AG10803 (cell line): ENCODE data around the gene PRAMEF33.
"Not testable (repeated sequence)": the region's sequence is repeated elsewhere in the genome, so short reads cannot be mapped to it uniquely, and the experiment has no call there.

Source experiments
- DNase-seq: peaks from one replicate; pipeline ENCODE4 v3.0.0; 2010; ENCODE audit warnings: low read depth
- H3K4me3 ChIP-seq: 2 replicates; pipeline ENCODE4 v1.5.1; 2011; ENCODE audit warnings: mild to moderate bottlenecking, low read length, control low read depth
- TF ChIP-seq, protein P1 (sequence below): conservative IDR thresholded peaks from 2 replicates; pipeline ENCODE4 v1.5.1; 2011; ENCODE audit warnings: mild to moderate bottlenecking, low read length, control low read depth, inconsistent platforms

PRAMEF33 gene, protein sequence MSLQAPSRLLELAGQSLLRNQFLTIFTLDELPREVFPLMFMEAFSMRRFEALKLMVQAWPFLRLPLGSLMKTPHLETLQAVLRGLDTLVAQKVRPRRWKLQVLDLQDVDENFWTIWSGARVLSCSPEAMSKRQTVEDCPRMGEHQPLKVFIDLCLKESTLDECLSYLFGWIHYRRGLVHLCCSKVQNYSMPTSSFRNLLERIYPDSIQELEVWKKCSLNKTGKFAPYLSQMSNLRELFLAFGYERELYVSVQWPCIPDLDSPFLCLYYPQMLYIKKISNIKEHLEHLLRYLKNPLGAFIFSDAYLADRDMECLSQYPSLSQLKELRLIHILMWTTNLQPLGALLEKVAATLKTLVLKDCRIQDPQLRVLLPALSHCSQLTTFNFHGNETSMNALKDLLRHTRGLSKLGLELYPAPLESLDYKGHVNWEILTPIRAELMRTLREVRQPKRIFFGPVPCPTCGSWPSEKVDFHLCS

DNA sequence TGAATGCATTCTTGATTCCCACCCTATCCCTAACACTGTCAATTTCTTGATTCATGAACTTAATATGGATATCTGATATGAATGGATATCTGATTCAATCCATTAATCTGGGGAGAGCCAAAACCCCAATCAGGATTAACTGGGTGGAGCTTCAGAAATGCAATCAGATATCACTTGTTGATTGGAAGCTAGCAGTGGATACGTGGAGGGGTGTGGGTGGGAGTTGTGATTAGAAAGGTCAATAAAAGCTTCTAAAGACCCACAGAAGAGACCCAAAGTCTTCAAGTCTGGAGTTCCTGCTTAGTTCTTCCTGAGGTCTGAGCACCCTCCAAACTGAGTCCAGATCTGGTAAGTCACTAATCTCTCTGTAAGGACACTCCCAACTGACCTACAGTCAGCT is at the start of gene PRAMEF33:
Gene PRAMEF33 (plus strand): TSS at position 301 of the 400 bp plus-strand sequence. CDS start 2,416 bp downstream, outside the sequence.
- DNase-seq, H3K4me3 ChIP-seq: not testable (repeated sequence)

DNA sequence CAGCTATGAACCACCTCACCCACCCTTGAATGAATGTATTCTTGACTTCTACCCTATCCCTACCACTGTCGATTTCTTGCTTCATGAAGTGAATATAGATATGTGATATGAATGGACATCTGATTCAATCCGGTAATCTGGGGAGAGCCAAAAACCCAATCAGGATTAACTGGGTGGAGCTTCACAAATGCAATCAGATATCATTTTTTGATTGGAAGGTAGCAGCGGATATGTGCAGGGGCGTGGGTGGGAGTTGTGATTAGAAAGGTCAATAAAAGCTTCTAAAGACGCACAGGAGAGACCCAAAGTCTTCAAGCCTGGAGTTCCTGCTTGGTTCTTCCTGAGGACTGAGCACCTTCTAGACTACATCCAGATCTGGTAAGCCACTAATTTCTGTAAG is 49.4 kb upstream of the PRAMEF33 start, which contains the start of gene PRAMEF5:
Gene PRAMEF5 (plus strand): TSS at position 301 of the 400 bp plus-strand sequence. CDS start 5,071 bp downstream, outside the sequence.
- not testable (repeated sequence) for H3K4me3 ChIP-seq, DNase-seq

DNA sequence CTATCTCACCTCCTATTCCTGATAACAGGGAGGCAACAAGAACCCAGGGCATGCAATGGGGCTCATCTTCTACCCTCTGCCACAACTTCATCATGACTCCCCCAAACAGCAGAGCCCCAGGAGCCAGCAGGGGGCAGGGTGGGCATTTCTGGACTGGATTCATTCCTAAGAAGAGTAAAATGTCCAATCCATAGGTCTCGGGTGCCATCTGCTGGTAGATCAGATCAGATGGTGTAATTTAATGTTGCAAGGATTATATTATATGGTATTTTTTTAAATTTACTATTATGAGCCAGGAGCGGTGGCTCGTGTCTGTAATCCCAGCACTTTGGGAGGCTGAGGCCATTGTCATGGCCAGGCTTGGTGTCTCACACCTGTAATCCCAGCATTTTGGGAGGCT is 38.2 kb upstream of the PRAMEF33 start:
- not testable (repeated sequence) for DNase-seq

DNA sequence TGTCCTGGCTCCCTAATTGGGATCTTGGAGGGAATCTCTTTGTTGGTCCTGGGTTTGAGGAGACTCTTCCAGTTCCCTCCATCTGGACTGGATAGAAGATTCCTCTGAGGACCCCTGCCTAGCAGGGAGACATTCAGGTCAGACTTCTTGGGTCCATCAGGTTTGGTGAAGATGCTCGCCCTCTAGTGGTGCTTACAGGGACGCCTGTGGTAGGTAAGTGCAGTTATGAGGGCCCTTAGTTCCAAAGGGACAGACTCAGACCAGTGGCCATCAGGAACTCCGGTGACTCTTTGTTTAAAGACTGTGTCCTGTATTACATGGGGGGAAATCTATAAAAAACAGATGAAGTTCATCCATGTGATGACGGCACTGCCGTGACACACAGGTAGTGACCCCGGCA is 26.3 kb upstream of the PRAMEF33 start:
- TF ChIP-seq, protein P1, sequence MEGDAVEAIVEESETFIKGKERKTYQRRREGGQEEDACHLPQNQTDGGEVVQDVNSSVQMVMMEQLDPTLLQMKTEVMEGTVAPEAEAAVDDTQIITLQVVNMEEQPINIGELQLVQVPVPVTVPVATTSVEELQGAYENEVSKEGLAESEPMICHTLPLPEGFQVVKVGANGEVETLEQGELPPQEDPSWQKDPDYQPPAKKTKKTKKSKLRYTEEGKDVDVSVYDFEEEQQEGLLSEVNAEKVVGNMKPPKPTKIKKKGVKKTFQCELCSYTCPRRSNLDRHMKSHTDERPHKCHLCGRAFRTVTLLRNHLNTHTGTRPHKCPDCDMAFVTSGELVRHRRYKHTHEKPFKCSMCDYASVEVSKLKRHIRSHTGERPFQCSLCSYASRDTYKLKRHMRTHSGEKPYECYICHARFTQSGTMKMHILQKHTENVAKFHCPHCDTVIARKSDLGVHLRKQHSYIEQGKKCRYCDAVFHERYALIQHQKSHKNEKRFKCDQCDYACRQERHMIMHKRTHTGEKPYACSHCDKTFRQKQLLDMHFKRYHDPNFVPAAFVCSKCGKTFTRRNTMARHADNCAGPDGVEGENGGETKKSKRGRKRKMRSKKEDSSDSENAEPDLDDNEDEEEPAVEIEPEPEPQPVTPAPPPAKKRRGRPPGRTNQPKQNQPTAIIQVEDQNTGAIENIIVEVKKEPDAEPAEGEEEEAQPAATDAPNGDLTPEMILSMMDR, result 0 out of 2 replicates have a peak, but pooled peaks have one; percentile 0

More for the DNA sequence above, 38.2 kb upstream of the PRAMEF33 start:
- not testable (repeated sequence) for H3K4me3 ChIP-seq

DNA sequence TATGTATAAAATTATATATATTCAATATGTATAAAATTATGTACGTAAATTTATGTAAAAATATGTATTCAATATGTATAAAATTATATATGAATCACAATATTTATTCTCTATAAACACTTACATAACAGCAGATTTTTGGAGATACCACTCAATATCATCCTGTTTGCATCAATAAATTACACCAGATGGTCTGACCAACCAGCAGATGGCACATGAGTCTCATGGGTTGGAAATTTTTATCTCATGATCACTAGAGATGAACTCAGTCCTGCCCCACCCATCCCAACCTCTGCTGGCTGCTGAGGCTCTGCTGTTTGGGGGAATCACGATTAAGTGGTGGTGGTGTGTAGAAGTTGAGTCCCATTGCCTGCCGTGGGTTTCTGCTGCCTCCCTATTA is 23.7 kb upstream of the PRAMEF33 start:
- DNase-seq, H3K4me3 ChIP-seq: not testable (repeated sequence)

More for the DNA sequence above, 26.3 kb upstream of the PRAMEF33 start:
- not testable (repeated sequence) for DNase-seq, H3K4me3 ChIP-seq

DNA sequence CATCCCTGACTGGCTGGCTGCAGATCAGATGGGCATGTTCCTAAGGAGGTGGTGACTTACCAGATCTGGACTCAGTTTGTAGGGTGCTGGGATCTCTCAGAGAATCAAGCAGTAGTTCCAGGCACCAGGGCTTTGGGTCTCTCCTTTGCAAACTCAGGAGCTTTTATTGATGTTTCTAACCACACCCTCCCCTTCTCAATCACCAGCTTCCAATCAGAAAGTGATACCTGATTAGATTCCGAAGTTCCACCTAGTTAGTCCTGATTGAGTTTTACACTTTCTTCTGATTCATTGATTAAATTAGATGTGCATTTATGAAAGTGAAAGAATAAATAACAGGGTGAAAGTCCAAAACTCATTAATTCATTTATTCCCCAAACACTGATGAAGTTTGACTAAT is 18.3 kb upstream of the PRAMEF33 start, which contains the start of gene PRAMEF8:
Gene PRAMEF8 (minus strand): TSS at position 101 of the 400 bp plus-strand sequence. CDS start 1,046 bp downstream, outside the sequence.
- H3K4me3 ChIP-seq, DNase-seq: not testable (repeated sequence)

DNA sequence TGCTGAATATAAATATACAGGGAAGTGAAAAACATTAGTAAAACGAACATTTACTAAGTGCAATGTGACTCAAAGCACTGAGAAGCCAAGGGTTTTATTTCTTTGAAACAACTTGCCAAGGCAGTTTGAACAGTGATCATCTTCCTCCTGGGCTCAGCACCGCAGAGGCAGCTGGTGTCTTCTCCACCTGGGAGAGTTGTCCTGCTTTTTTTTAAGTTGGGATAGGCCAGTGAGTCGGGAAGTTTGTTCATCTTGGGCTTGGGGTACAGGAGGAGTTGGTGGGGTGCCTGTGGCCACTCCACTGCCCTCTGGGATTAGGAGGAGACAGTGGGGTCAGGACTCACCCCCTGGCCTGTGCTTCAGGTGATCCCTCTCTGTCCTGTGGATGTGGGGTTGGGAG is 14.3 kb upstream of the PRAMEF33 start:
- H3K4me3 ChIP-seq, DNase-seq: not testable (repeated sequence)

DNA sequence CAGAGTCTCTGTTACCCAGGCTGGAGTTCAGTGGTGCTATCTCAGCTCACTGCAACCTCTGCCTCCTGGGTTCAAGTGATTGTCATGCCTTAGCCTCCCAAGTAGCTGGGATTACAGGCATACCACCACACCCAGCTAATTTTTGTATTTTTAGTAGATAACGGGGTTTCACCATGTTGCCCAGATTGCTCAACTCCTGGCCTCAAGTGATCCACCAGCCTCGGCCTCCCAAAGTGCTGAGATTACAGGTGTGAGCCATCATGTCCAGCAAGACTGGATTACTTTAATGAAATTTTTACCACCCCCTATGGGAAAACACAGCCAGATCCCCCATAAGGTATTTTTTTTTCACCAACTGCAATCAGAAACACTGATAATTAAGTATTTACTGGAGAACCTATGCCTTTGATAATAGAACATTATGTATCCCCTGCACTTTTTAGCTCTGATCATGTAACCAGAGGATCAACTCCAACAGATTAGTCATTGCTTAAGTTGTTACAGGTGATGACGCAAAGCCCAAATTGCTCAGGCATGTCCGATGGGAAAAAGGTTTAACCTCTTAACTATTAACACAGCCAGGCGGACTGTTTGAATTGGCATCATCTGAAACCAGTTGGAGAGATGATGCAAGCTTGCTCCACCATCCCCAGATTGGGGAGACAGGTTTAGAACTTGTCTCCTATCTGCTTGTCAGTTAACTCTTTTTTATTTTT is 6.0 kb upstream of the PRAMEF33 start:
- not testable (repeated sequence) for H3K4me3 ChIP-seq, DNase-seq

DNA sequence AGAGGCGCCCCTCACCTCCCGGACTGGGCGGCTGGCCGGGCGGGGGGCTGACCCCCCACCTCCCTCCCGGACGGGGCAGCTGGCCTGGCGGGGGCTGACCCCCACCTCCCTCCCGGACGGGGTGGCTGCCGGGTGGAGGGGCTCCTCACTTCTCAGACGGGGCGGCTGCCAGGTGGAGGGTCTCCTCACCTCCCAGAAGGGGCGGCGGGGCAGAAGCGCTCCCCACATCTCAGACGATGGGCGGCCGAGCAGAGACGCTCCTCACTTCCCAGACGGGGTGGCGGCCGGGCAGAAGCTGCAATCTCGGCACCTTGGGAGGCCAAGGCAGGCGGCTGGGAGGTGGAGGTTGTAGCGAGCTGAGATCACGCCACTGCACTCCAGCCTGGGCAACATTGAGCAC is 4.6 kb upstream of the PRAMEF33 start:
- not testable (repeated sequence) for H3K4me3 ChIP-seq, DNase-seq

DNA sequence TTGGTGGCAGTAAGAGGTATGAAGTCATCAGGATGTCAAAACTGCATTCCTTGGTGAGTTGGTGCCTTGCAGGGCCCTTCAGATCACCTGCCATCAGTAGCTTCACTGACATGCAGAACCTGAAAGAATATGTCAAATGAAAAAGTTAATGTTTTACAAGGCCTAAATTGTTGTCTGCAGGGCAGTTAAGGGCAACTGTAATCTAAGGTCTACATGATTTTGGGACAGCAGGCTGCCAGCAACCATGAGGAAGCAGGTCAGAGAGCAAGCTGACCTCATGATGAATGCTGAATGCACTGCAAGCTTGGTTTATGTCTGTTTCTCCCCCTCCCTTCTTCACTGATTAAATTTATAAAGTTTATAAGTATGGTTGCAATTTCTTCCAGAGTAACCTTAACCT is 1.1 kb upstream of the PRAMEF33 start:
- DNase-seq, result not testable (repeated sequence)

DNA sequence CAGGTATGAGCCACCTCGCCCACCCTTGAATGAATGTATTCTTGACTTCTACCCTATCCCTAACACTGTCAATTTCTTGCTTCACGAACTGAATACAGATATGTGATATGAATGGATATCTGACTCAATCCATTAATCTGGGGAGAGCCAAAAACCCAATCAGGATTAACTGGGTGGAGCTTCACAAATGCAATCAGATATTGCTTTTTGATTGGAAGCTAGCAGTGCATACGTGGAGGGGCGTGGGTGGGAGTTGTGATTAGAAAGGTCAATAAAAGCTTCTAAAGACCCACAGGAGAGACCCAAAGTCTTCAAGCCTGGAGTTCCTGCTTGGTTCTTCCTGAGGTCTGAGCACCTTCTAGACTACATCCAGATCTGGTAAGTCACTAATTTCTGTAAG is 11.9 kb downstream of the PRAMEF33 start, which contains the start of gene PRAMEF15:
Gene PRAMEF15 (plus strand): TSS at position 301 of the 400 bp plus-strand sequence. CDS start 2,827 bp downstream, outside the sequence.
- not testable (repeated sequence) for DNase-seq, H3K4me3 ChIP-seq

More for the DNA sequence above, 1.1 kb upstream of the PRAMEF33 start:
- not testable (repeated sequence) for H3K4me3 ChIP-seq

DNA sequence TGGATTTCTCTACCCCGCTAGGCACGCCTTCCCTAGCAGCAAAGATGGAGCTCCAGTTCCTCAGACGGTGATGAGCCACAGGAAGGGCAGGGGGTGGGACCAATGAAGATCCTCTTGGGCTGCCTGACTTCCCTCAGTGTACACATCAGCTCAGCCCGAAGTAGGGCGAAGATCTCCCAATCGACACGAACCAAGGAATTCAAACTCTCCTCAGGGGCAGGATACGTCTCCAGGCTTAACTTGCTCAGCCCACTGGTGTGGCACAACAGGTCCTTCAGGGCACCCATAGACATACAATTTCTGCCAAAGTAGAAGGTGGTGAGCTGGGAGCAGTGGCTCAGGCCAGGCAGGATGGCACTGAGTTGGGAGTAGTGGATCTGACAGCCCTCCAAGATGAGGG is 39.2 kb downstream of the PRAMEF33 start:
- not testable (repeated sequence) for DNase-seq

DNA sequence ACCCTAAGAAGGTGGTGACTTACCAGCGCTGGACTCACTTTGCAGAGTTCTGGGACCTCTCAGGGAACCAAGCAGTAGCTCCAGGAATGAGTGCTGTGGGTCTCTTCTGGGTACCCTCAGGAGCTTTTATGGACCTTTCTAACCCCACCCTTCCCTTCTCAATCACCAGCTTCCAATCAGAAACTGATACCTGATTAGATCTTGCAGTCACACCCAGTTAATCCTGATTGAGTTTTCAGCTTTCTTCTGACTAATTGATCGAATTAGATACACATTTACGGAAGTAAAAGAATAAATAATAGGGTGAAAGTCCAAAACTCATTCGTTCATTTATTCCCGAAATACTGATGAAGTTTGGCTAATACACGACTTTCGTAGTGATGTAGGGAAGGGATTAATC is 43.7 kb downstream of the PRAMEF33 start, which contains the start of gene PRAMEF14:
Gene PRAMEF14 (minus strand): TSS at position 101 of the 400 bp plus-strand sequence. CDS start 1,820 bp downstream, outside the sequence.
- H3K4me3 ChIP-seq, DNase-seq: not testable (repeated sequence)

More for the DNA sequence above, 39.2 kb downstream of the PRAMEF33 start:
- not testable (repeated sequence) for H3K4me3 ChIP-seq

DNA sequence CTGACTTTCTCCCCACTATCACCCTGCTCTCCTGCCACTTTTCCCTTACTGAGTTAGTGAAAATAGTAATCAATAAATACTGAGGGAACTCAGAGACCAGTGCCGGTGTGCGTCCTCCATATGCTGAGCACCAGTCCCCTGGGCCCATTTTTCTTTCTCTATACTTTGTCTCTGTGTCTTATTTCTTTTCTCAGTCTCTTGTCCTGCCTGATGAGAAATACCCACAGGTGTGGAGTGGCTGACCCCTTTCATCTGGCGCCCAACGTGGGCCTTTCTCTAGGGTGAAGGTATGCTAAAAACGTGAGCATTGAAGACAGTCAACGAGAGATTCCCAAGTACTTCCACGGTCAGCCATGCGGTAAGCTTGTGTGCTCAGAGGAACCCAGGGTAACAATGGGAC is 50.1 kb downstream of the PRAMEF33 start:
- not testable (repeated sequence) for H3K4me3 ChIP-seq, DNase-seq

DNA sequence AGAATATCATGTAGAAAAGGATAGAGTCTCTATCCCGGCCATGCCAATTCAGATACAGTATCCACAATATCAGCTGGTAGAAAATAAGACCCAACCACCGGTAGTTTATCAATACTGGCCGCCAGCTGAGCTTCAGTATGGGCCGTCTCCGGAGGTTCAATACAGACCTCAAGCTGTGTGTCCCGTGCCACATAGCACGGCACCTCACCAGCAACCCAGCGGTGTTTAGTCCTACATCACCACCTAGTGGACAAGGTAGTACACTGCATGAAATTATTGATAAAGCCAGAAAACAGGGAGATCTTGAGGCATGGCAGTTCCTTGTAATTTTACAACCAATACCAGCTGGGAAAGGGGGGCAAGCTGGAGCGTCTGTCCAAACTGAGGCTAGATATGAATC is 51.1 kb downstream of the PRAMEF33 start:
- H3K4me3 ChIP-seq, DNase-seq: not testable (repeated sequence)
